ENCODE measurements around the gene KLRC3. TPM values are rescaled to one million over a fixed set of nuclear protein-coding genes. Genes with fewer than 3 reads are reported as not detected.
"Not testable (repeated sequence)": the region's sequence is repeated elsewhere in the genome, so short reads cannot be mapped to it uniquely, and the experiment has no call there.

The KLRC3 gene
- polyA plus RNA-seq, 3 donors: 0.17 to 0.27 TPM; not detected in 1

- 71 to 89% (median 82%) methylated on average over 4 of the region's 4 CpGs for WGBS, 3 donors
- no peak overlapping the region for H3K27ac ChIP-seq (ENCODE audit: low read depth, low read length)
Observed at GRCh38 chr12:10381928-10382628, 38.3 kb downstream of the KLRC3 start.

- not testable (repeated sequence) for H3K27ac ChIP-seq (ENCODE audit: low read depth, low read length)
- 85 to 90% (median 87%) methylated on average over 2 of the region's 2 CpGs for WGBS, 3 donors
Observed at GRCh38 chr12:10378737-10379136, 41.7 kb downstream of the KLRC3 start.

- WGBS, 3 donors: 85 to 94% (median 92%) methylated on average over 3 of the region's 3 CpGs
Observed at GRCh38 chr12:10374624-10375018, 45.8 kb downstream of the KLRC3 start.

DNA sequence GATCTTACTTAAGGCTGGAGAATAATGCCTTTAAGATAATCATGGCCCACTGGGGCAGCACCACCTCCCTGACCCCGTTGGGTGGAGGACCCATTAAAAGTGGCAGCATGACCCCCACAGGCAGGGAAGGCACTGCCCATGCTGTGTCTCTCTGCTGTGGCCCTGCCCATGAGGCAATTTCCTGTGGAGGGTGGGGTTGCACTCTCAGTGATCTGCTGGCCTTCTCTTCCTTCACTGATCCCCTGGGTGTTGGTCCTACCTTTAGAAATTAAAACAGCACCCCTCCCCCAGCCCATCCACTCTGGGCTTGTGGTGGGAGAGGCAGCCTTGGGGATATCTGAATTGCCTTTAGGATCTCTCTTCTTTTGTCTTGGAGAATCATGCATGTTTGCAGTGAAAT is 47.8 kb downstream of the KLRC3 start:
- 17 to 42% (median 35%) methylated on average over 1 of the region's 1 CpG for WGBS, 3 donors
- no peak overlapping the region for H3K27ac ChIP-seq (ENCODE audit: low read depth, low read length)

More at GRCh38 chr12:10374624-10375018, 45.8 kb downstream of the KLRC3 start:
- no peak overlapping the region for H3K27ac ChIP-seq (ENCODE audit: low read depth, low read length)

DNA sequence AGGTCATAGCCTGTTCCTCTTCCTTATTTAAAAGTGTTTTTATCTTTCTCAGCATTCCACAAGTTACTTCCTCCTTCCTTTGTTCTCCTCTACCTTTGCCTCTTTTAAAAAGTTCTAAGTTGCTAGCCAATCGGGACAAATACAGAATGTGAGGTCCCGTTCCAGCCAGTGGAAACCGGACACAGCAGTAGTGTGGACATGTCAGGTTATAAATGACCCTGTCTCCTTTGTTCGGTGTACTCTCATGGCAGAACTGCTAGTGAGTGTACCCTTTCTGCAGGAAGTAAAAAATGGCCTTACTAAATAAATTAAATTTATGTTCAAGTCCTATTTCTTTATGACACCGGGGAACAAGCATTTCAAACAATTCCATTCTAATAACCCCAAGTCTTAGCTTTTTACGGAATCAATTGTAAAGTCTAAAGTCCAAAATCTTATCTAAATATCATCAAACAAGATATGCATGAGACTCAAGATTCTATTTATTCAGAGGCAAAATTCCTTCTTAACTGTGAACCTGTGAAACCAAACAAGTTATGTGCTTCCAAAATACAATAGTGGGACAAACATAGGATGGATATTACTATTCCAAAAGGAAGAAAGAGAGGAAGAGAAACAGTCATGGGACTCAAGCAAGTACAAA is 48.4 kb downstream of the KLRC3 start:
- 51 to 55% (median 51%) methylated on average over 6 of the region's 6 CpGs for WGBS, 3 donors
- not testable (repeated sequence) for H3K27ac ChIP-seq (ENCODE audit: low read depth, low read length)

GRCh38 chr12:10369557-10370415 is 50.6 kb downstream of the KLRC3 start:
- WGBS, 3 donors: 85 to 95% (median 93%) methylated on average over 8 of the region's 8 CpGs
- no peak overlapping the region for H3K27ac ChIP-seq (ENCODE audit: low read depth, low read length)

- 67 to 90% (median 86%) methylated on average over 10 of the region's 10 CpGs for WGBS, 3 donors
- no peak overlapping the region for H3K27ac ChIP-seq (ENCODE audit: low read depth, low read length)
Observed at GRCh38 chr12:10368206-10369171, 51.9 kb downstream of the KLRC3 start.

DNA sequence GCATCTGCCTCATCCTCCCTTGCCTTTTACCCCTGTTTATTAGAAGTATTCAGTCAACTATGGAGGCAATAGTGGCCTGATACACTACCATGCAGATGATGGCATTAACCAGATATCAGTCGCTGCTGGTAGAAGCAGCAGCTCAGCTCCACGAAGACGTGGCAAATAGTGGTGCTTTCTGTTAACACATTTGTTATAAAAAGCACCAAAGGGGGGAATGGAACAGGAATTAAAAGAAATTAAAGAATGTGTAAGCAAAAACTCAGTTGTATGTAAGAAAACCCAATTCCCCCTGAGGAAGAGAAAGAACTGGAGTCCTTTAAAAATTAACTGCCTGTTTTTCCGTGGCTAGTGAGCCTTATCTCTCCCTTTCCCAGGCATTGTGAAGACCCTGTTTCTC is 52.7 kb downstream of the KLRC3 start:
- 72 to 73% (median 72%) methylated on average over 4 of the region's 4 CpGs for WGBS, 3 donors
- H3K27ac ChIP-seq (ENCODE audit: low read depth, low read length): not testable (repeated sequence)

- H3K27ac ChIP-seq (ENCODE audit: low read depth, low read length): no peak overlapping the region
Observed at GRCh38 chr12:10366875-10367274, 53.5 kb downstream of the KLRC3 start.

DNA sequence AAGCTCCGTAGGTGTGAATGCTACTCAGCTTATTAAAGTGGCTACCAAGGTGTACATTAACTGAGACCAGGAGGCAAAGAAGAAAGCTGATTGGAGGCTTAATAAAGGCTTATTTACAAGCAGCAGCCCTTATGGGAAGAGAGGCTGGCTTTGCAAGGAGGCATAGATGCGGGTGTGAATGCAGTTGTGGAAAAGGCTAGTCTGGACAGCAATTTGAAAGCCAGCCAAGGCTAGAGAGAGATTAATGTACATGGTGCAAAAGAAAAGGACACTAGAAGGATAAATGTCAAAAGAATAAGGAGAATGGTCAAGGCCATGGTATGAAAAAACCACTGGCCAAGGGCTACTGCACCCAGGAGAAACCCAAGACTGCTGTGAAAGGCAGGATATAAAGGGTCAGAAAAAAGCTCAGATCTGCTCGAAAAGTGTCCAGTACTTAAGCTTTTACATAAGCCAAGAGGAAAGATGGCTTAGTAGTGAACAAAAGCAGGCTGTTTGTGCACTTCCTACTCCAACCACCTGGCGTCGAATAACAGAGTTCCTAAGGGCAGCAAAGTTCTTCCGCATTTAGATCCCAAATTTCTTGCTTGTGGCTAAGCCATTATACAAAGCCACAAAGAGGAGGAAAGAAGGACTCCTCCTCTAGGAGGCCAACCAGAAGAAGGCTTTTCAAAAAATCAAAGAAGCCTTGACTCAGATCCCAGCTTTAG is 54.5 kb downstream of the KLRC3 start:
- peak overlapping the region; percentile 49 for H3K27ac ChIP-seq (ENCODE audit: low read depth, low read length)
- WGBS, 3 donors: 29 to 36% (median 35%) methylated on average over 6 of the region's 6 CpGs

DNA sequence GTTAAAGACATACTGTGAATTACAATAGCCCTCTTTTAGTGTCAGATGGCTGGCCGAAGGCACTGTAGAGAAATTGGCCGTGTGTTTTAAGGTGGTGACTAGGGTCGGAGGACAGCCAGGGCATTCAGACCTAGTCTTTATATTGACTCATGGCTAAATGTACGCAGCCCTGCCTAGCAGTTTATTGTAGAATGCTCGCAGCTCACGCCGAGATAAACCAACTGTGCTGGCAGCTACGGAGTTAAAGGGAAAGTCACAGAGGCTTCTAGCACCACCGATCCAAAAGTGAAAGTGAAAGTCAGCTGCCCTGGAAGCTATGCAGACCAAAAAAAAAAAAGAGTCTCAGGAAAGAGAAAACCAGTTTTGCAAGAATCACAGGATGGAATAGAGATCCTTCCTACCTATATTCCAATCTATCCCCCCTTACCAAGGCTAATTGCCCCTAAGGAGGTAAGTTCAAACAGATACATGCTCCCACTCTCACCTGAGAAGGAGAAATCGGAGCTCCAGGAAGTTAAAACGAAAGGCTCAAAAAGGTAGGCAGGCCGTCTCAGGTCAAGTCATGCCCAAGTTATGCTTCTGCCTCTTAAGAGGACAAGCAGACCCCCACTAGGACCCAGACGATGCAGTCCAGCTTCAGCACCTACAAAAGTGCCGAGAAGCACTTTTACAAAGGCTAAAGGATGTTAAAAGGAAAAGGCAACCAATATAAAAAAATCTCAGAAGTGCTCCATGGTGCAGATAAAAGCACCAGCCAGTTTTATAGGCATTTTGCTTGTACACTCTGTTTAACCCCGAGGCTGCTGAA is 55.4 kb downstream of the KLRC3 start:
- peak overlapping the region; percentile 49 for H3K27ac ChIP-seq (ENCODE audit: low read depth, low read length)
- 1% methylated on average over 15 of the region's 15 CpGs for WGBS, 3 donors

- no peak overlapping the region for H3K27ac ChIP-seq (ENCODE audit: low read depth, low read length)
- 14 to 20% (median 19%) methylated on average over 19 of the region's 19 CpGs for WGBS, 3 donors
Observed at GRCh38 chr12:10363914-10364814, 56.2 kb downstream of the KLRC3 start.

DNA sequence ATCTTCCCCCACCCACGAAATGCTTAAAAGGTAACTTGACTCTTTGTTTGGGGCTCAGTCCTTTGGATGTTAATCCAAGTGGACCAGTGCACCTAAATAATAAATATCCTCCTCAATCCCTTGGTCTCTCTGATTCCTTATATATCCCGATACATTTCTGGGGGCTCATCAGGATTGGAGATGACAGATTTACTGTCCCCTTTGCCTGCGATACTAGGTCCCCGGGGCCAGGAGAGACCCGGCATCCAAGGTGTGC is 56.8 kb downstream of the KLRC3 start:
- no peak overlapping the region for H3K27ac ChIP-seq (ENCODE audit: low read depth, low read length)
- WGBS, 3 donors: 66 to 70% (median 67%) methylated on average over 5 of the region's 5 CpGs

DNA sequence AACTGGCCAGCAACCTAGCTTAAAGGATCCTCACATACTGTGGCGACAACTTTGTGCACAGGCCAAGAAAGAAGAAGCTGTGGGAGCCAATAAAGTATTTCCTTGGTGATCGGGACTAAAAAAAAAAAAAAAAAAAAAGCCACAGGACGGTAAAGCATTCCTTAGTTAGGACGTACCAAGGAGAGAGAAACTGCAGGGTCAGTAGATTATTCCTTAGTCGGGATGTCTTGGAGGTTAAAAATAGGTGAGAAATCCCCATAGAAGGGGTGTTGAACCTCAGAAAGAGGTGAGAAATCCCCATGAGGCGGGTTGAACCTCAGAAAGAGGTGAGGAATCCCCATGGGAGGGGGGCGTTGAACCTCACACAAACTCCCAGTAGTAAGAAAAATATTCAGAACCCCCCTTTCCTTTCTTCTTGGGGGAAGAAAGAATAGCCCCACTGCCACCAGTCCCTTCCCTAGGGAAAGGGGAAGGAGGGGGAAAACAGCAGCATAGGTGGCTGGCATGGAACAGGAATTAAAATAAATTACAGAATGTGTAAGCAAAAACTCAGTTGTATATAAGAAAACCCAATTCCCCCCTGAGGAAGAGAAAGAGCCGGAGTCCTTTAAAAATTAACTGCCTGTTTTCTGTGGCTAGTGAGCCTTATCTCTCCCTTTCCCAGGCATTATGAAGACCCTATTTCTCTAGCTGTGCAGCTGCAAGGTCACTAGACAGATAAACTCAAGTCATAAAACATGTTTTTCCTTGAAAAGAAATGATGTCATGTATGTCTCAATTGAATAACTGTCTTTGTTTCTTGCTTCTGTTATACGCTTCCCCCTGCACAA is 57.4 kb downstream of the KLRC3 start:
- 44 to 58% (median 55%) methylated on average over 9 of the region's 9 CpGs for WGBS, 3 donors
- H3K27ac ChIP-seq (ENCODE audit: low read depth, low read length): no peak overlapping the region

DNA sequence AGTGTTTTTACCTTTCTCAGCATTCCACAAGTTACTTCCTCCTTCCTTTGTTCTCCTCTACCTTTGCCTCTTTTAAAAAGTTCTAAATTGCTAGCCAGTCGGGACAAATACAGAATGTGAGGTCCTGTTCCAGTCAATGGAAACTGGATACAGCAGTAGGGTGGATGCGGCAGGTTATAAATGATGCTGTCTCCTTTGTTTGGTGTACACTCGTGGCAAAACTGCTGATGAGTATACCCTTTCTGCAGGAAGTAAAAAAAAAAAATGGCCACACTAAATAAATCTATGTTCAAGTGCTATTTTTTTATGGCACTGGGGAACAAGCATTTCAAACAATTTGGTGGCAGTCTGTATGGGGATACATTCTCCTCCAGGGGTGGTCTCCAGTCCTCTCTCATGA is 58.1 kb downstream of the KLRC3 start:
- 46 to 66% (median 63%) methylated on average over 3 of the region's 3 CpGs for WGBS, 3 donors
- H3K27ac ChIP-seq (ENCODE audit: low read depth, low read length): no peak overlapping the region

Data from adipose tissue (tissue), 3 donors.